Stimulated activated CD8-positive, alpha-beta memory T cell treated with anti-CD3 and anti-CD28 coated beads, Interleukin-15, amount 100 ng/mL, for 4 hours (primary cell): ENCODE measurements around the gene ADGRD1.

Experiments
- DNase-seq, 2 donors: peaks; one replicate each; pipeline ENCODE4 v3.0.0-alpha.2; 2020; ENCODE audit warnings: low read depth in 2 of 2

Gene ADGRD1

DNA sequence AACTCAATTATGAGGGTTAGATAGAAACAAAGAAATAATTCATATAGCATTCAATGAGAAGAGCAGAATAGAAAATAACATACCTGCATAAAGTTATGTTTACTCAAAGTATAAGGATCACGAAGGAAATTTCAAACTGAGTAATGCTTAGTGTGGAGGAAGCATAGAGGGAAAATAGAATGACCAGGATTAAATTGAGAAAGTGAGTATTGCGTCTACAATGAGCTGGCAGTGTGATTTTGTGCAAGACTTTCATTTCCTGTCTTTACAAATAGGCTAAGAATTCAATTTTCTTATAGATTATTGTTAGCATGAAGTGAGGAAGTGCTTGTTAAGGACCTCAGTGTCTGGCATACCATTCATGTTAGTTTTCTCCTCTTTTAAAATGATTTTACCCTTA lies 12.0 kb downstream of the ADGRD1 start:
- no peak for DNase-seq

GRCh38 chr12:130966443-130967030 lies 12.8 kb downstream of the ADGRD1 start:
- DNase-seq = no peak

DNA sequence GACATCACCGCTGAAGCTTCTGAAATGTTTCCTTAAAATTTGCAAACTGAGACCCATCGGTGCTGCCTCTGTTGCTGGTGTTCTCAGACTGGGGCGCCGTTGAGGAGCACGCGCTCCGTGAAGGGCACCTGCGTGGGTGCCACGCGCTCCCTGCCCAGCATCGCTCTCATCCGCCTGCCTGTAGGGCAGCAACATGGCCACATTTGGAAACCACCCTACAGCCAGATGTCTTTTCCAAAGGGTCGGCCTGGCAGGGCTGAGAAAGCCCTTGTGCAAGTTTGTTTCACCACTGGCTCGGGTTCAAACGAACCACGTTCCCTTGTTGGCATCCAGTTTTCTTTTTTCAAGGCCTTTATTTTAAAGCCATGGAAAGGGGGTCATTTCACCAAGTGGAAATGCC lies 13.9 kb downstream of the ADGRD1 start:
- no peak for DNase-seq

DNA sequence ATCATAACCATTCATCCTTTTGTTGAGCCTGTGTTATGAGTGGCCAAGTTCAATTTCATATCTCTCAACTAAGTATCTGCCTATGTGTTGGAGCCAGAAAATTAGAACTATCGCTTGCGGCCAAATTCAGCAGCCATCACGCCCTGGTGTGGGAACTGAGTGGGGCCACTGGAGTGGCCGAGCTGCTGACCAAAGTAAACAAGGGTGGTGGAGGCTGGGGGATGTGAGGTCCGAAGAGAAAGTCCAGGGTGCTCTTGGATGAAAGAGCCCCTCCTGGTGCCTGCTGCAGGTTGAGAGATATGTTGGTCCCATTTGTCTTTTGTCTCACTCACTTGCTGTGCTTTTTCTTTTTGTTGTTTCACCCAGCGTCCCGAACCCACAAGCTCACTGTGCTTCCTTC lies 14.9 kb downstream of the ADGRD1 start:
- no peak for DNase-seq

DNA sequence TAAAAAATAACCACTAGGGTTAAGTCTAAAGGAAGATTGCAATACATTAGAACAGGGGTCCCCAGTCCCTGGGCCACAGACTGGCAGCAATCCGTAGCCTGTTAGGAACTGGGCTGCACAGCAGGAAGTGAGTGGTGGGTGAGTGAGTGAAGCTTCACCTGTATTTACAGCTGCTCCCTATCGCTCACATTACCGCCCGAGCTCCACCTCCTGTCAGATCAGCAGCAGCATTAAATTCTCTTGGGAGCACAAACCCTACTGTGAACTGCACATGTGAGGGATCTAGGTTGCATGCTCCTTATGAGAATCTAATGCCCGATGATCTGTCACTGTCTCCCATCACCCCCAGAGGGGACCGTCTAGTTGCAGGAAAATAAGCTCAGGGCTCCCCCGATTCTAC lies 15.5 kb downstream of the ADGRD1 start:
- no peak for DNase-seq

DNA sequence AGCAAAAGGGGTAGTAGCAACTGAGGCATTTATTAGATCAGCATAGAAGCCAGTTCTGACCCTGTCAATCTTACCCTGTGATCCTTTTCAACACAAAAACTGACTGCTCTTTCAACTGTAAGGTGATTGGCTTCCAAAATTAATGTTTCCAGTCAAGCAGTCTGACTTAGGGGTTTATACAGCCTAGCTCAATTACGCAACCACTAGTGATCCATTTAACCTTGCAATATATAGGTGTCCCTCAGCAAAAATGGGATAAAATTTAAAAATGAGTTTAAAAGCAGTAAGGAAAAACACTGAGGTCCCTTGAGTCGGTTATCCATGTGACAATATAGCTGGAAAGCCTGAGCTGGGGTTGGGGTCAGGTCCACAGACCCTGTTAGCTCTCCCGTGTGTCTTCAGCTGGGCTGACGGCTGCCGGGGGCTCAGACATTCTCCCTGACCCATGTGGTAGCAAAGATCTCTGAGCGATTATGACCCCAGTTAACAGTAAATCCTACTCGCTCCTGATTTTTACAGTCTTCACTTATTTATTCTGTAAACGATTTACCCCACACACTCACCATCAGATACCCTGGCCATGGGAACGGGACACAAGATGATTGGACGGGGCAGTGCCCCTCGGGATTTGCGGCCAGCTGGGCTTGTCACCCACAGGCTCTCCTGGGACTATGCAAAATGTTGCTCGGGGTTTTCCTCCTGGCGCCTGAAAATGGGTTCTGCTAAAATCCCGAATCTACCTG lies 16.6 kb downstream of the ADGRD1 start:
- DNase-seq = no peak

- no peak for DNase-seq
These were observed 17.2 kb downstream of the ADGRD1 start for GRCh38 chr12:130970908-130971233.

DNA sequence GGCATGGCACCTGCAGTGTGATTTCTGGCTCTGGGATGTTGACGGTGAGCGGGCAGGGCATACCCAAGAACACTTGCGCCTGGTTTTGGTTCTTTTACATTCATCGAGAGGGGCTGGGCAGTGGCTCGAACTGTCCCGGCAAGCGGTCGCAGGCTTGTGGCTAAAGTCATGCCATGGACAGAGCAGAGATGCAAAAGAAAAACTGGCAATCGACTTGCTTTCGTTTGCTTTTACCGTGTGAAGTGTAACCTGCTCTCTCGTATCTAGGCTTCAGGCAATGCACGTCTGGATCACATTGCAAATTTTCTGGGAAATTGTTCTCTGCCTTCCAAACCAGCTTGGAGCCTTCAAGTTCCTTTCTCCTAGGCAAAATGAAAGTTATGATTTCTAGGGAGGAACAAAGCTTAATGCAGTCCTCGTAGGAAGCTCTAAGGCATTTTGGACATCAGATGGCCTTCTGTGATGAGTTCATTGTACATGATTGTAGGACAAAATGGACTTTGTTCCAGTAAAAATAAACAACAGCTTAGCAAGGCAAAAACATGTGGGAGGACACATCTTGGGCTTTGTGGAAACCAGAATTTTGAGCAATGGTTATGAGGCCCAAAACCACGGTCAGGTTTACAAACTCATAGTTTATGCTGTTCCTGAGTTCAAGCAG lies 18.3 kb downstream of the ADGRD1 start:
- no peak for DNase-seq

- no peak for DNase-seq
These were observed 18.9 kb downstream of the ADGRD1 start for GRCh38 chr12:130972586-130972950.

DNA sequence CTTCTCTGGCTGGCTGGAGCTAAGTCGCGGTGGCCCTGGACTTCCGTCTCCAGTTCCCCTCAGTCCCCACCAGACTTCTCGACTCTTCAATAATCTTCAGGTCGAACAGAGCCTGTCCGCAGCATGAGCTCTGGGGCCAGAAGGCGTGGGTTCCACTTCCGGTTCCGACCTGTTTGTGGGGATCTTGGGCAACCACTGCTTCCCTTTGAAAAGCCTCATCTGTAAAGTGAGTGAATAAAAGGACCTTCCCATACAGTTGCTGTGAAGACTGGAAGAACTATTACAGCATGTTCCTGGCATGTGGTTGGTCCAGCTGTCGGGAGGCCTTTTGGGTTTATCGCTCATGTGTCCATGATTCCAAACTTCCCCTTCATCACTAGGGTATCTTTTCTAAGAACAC lies 19.4 kb downstream of the ADGRD1 start:
- DNase-seq = no peak

DNA sequence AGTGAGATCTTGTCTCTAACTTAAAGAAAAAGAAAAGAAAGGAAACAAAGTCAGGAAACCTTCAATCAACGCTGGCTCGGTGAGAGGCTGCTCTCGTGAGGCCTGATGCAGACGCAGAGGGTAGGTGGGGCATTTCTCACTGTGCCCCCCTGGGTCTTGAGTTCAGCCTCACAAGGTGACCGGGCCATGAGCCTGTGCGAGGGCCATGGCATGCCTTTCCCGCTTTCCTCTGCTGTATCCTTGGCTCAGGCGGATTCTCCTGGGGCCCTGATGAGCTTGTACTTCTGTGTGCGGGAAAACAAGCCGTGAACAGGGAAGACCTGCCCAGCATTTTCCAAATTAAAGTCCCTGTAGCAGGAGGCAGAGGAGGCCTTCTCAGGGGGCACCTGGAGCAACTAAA lies 20.2 kb downstream of the ADGRD1 start:
- no peak for DNase-seq

- no peak for DNase-seq
These were observed 21.4 kb downstream of the ADGRD1 start for GRCh38 chr12:130975116-130975515.

DNA sequence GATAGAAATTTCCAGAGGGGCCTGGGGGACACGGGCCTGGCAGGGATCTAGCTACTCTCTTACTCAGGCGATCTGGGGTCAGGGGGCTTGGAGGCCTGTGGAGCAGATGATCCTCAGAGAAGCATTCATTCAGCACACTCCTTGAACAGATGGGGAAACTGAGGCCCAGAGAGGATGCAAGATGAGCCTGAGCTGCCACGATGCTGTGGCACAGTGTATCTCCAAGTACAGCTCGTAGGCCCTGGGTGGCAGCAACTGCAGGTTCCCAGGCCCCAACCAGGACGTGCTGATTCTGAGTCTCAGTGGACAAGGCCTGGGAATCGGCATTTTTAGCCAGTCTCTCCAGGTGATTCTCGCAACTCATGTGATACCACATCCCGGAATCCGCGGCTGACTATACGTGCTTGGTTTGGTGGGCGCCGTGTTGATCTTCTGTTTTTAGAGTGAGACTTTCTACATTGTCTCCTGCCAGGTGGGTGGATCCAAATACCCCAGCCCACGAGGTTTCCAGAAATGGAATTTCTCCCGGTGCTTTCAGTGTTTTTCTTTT lies 22.5 kb downstream of the ADGRD1 start:
- no peak for DNase-seq

DNA sequence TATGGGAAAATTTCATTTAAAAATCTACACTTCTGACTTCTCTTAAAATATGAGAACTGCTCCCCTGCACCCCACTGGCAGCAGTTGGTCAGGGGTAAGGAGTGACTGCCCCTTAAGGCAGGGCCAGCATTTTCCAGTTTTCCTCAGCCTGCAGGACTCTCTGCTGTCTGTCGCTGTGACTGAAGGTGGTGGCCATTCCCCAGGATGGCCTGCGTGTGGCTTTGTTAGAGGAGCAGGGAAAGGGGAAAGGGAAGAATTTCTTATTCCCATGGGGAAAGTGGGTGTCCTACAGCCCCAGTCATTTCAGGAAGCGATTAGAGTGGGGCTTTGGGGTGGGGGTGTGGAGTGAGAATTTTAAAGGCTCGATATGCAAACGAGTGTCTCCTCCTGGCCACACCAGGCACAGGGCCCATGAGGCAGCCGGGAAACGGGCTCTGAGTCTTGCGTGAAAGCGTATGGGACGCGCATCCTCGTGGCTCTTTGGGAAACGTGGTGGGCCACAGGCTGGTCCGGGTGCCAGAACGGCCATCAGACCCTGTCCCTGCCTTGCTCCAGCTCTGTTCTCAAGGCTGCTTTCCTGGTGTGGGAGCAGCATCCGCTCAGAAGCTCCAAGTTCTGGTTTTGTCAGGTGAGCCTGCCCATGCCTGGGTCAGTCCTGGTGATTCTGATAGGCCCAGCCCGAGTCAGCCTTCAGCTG lies 23.5 kb downstream of the ADGRD1 start:
- DNase-seq = no peak

- no peak for DNase-seq
These were observed 24.0 kb downstream of the ADGRD1 start for GRCh38 chr12:130977743-130978095.

DNA sequence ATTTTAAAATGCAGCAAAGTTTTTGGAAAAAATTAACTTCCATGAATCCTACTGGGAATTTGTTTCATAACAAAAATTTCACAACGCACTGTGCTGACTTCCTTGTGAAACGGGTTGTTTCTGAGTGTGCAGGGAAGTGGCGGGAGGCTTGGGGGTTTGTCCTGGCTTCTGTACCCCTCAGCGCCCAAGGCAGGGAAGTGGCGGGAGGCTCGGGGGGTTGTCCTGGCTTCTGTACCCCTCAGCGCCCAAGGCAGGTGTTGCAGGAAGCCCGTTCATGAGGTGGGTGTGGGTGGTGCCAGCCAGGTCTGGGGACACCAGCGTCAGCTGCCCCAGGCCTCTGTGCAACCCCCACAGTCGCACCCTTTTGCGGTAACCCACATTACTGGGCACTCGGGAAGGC lies 25.1 kb downstream of the ADGRD1 start:
- no peak for DNase-seq

DNA sequence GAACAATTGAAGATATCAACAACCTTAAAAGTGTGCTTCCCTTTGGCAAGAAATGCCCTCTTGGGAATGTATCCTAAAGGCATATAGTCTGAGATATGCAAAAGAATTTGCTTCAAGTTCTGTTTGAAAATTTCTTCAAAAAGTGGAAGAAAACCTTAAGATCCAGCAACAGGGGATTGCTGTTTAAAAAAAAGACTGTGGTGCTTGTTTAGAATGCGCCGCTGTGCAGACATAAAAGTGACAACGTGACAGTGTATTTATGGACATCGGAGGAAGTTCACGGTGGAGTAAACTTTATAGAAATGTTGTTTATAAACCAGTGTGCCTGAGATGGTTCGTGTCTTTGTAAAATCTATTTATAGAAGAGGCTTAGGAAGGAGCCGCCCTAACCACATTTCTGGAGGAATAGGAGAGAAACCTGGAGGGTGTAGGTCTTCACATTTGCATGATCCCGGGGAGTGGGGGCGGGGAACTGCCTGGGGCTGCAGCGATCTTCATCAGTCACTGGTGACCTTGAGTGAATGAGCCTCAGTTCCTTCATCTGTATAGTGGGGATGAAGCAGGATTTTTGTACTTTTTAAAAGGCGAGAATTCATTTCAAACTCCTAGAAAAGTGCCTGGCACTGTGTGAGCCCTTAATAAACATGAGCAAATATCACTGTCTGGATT lies 27.5 kb downstream of the ADGRD1 start:
- no peak for DNase-seq

DNA sequence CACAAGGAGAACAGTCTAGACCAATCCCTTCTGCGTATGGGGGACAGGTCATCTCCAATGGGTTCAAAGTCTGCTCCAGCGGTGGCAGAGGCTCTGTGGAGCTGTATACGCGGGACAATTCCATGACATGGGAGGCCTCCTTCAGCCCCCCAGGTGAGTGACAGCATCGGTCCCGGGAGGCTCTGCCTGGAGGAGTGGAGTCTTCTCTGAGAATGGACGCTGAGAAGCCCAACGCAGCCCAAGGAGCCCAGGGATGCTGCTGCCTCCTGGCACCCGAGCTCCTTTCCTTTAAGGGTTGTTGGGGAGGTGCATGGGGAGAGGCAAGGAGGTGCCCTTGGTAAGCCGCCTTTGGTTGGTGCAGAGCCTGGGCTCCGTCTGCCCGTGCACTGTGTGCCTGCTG lies 28.2 kb downstream of the ADGRD1 start:
- DNase-seq = no peak

- DNase-seq = no peak
These were observed 29.0 kb downstream of the ADGRD1 start for GRCh38 chr12:130982565-130983225.

DNA sequence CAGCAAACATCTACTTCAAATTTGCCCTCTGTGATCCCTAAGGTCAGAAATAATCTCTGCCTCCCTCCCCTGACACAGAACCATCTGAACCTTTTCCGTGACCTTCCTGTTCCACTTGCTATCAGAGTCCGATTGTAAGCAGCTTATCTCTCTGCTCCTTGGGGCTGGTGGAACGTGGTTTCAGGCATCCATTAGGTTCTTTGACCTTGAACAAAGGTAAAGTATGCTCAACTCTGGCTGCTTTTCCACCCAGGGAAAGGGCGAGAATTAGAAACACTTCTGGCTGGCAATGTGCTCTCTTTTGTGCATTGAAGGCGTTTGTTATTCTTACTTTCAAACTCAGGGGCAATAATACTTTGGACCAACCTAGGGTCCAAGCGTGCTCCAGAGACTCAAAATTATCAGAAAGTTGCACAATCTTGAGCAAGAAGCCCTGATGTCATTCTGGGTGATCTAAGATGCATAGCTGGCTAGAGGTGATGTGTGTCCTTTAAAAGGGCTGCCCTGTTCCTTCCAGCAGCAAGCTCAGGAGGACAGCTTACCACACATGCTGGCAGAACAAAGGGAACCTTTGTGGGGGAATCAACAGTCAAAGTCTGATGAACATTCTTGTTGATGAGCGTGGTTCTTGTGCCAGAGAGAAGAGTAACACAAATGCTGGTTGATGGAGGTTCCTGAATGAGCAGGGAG lies 29.8 kb downstream of the ADGRD1 start:
- no peak for DNase-seq
